Stomach smooth muscle (tissue), 2 donors: ENCODE measurements around the gene UQCC2.

ENCODE experiments used
- H3K27ac ChIP-seq: one replicate; pipeline ENCODE4 v1.7.0; 2013; ENCODE audit warnings: mild to moderate bottlenecking, low read length, inconsistent platforms
- H3K27me3 ChIP-seq, 2 donors: one replicate each; pipeline ENCODE4 v1.7.0; 2013; ENCODE audit warnings: low read length in 2 of 2; ENCODE audit not compliant: insufficient read depth in 2 of 2, control insufficient read depth in 1 of 2
- H3K36me3 ChIP-seq, 2 donors: one replicate each; pipeline ENCODE4 v1.7.0; 2013; ENCODE audit warnings: low read length in 2 of 2; ENCODE audit not compliant: control insufficient read depth in 2 of 2, insufficient read depth in 2 of 2
- H3K4me1 ChIP-seq: one replicate; pipeline ENCODE4 v1.7.0; 2013; ENCODE audit warnings: low read length; ENCODE audit not compliant: control insufficient read depth, insufficient read depth
- H3K4me3 ChIP-seq, 2 donors: one replicate each; pipeline ENCODE4 v1.7.0; 2013; ENCODE audit warnings: low read length in 2 of 2
- H3K9ac ChIP-seq, 2 donors: one replicate each; pipeline ENCODE4 v1.7.0; 2013; ENCODE audit warnings: low read length in 2 of 2, mild to moderate bottlenecking in 1 of 2
- H3K9me3 ChIP-seq, 2 donors: one replicate each; pipeline ENCODE4 v1.7.0; 2013; ENCODE audit warnings: low read length in 2 of 2; ENCODE audit not compliant: control insufficient read depth in 2 of 2
- donor health status: healthy.
- donor health status: Pancreatic carcinoma.

Gene UQCC2

DNA sequence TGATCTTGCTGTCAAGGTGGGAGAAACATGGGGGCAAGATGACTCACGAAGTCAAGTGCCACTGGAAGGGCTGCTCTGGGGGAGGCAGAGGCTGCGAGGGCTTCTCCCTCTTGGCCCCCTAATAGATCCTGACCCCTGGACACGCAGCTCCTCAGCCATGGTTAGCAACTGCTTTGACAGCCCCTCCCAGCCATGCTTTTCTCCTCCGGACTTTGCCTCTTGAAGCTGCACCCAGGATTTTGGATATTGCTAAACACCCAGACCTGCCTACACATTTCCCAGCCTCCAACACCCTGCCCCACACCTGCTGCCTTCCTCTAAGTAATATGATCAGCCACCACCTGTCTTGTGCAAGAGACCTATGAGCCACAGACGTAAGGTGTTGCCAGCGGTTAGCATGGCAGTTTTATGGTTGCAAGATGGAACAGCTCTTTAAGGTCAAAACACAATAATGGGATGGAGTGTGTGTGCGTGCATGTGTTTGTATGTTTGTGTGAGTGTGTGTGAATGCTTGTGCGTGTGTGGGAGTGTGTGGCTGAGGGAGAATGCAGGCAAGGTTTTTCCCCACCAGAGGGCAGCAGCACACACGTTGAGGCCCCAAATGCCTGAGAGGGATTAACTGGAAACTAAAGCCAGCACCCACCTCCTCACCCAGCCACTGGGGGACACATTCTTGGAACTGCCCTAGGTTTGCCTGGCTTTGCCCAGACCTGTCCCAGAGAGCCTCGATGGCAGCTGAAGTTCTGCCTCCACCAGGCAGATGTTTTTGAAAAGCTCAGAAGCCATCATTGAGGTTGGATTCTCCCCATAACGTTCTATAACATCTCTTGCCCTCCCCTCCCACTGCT is 32.7 kb upstream of the UQCC2 start:
- peaks cover 20% of the 10 kb centered on the region for H3K4me1 ChIP-seq
- no peaks in the 10 kb centered on the region for H3K9me3 ChIP-seq
- H3K27ac ChIP-seq: no peak overlapping the region
- H3K27me3 ChIP-seq: peaks cover 8 to 12% of the 10 kb centered on the region in 2 donors
- no peak overlapping the region for H3K4me3 ChIP-seq
- H3K9ac ChIP-seq: no peak overlapping the region
- no peaks in the 10 kb centered on the region for H3K36me3 ChIP-seq

GRCh38 chr6:33742837-33743236 is 31.3 kb upstream of the UQCC2 start:
- H3K27ac ChIP-seq: no peak overlapping the region
- peaks cover 20% of the 10 kb centered on the region for H3K4me1 ChIP-seq
- H3K4me3 ChIP-seq: no peak overlapping the region
- H3K9ac ChIP-seq: no peak overlapping the region
- H3K27me3 ChIP-seq: peaks cover 7 to 8% of the 10 kb centered on the region in 2 donors
- H3K9me3 ChIP-seq: no peaks in the 10 kb centered on the region
- H3K36me3 ChIP-seq: no peaks in the 10 kb centered on the region

- Histone ChIP-seq H3K27ac (no peak overlapping the region), H3K27me3 (peaks cover 7 to 8% of the 10 kb centered on the region in 2 donors), H3K4me3 (no peak overlapping the region), H3K9me3 (no peaks in the 10 kb centered on the region), H3K9ac (no peak overlapping the region), H3K36me3 (no peaks in the 10 kb centered on the region), H3K4me1 (peaks cover 20% of the 10 kb centered on the region)
Measured at GRCh38 chr6:33742092-33742491, 30.6 kb upstream of the UQCC2 start.

- no peak overlapping the region for H3K4me3 ChIP-seq
- H3K36me3 ChIP-seq: no peaks in the 10 kb centered on the region
- H3K9ac ChIP-seq: no peak overlapping the region
- H3K27me3 ChIP-seq: peaks cover 6 to 7% of the 10 kb centered on the region in 2 donors
- H3K4me1 ChIP-seq: peaks cover 13% of the 10 kb centered on the region
- H3K27ac ChIP-seq: no peak overlapping the region
- no peaks in the 10 kb centered on the region for H3K9me3 ChIP-seq
Measured at GRCh38 chr6:33740794-33741193, 29.3 kb upstream of the UQCC2 start.

GRCh38 chr6:33740204-33740608 is 28.7 kb upstream of the UQCC2 start:
- Histone ChIP-seq H3K27me3 (peaks cover 6 to 7% of the 10 kb centered on the region in 2 donors), H3K4me1 (peaks cover 8% of the 10 kb centered on the region), H3K4me3 (no peak overlapping the region), H3K9ac (no peak overlapping the region), H3K27ac (no peak overlapping the region), H3K36me3 (no peaks in the 10 kb centered on the region), H3K9me3 (no peaks in the 10 kb centered on the region)

- Histone ChIP-seq H3K4me1 (peaks cover 5% of the 10 kb centered on the region), H3K36me3 (no peaks in the 10 kb centered on the region), H3K9me3 (no peaks in the 10 kb centered on the region), H3K4me3 (no peak overlapping the region), H3K9ac (no peak overlapping the region), H3K27me3 (peaks cover 6 to 7% of the 10 kb centered on the region in 2 donors), H3K27ac (no peak overlapping the region)
Measured at GRCh38 chr6:33739571-33739970, 28.1 kb upstream of the UQCC2 start.

- Histone ChIP-seq H3K27ac (no peak overlapping the region), H3K4me1 (peaks cover under 1% of the 10 kb centered on the region), H3K27me3 (peaks cover 4 to 7% of the 10 kb centered on the region in 2 donors), H3K36me3 (no peaks in the 10 kb centered on the region), H3K9ac (no peak overlapping the region), H3K4me3 (no peak overlapping the region), H3K9me3 (no peaks in the 10 kb centered on the region)
Measured at GRCh38 chr6:33738879-33739278, 27.4 kb upstream of the UQCC2 start.

- H3K4me1 ChIP-seq: no peaks in the 10 kb centered on the region
- no peak overlapping the region for H3K27ac ChIP-seq
- H3K36me3 ChIP-seq: no peaks in the 10 kb centered on the region
- no peaks in the 10 kb centered on the region for H3K9me3 ChIP-seq
- no peak overlapping the region for H3K4me3 ChIP-seq
- no peak overlapping the region for H3K9ac ChIP-seq
- H3K27me3 ChIP-seq: peaks cover 4 to 7% of the 10 kb centered on the region in 2 donors
Measured at GRCh38 chr6:33738153-33738552, 26.7 kb upstream of the UQCC2 start.

GRCh38 chr6:33737267-33738026 is 25.9 kb upstream of the UQCC2 start:
- Histone ChIP-seq H3K36me3 (no peaks in the 10 kb centered on the region), H3K4me3 (no peak overlapping the region), H3K9ac (no peak overlapping the region), H3K4me1 (no peaks in the 10 kb centered on the region), H3K27ac (no peak overlapping the region), H3K9me3 (no peaks in the 10 kb centered on the region), H3K27me3 (peaks cover 4 to 7% of the 10 kb centered on the region in 2 donors)

GRCh38 chr6:33735216-33735615 is 23.7 kb upstream of the UQCC2 start:
- Histone ChIP-seq H3K27me3 (no peaks in the 10 kb centered on the region), H3K4me3 (no peak overlapping the region), H3K27ac (no peak overlapping the region), H3K9me3 (no peaks in the 10 kb centered on the region), H3K9ac (no peak overlapping the region), H3K4me1 (no peaks in the 10 kb centered on the region), H3K36me3 (no peaks in the 10 kb centered on the region)

GRCh38 chr6:33733709-33734007 is 22.2 kb upstream of the UQCC2 start:
- no peak overlapping the region for H3K27ac ChIP-seq
- no peaks in the 10 kb centered on the region for H3K27me3 ChIP-seq
- no peaks in the 10 kb centered on the region for H3K4me1 ChIP-seq
- no peak overlapping the region for H3K4me3 ChIP-seq
- no peaks in the 10 kb centered on the region for H3K9me3 ChIP-seq
- H3K36me3 ChIP-seq: no peaks in the 10 kb centered on the region
- H3K9ac ChIP-seq: no peak overlapping the region
